ENCODE data around the gene TANGO2. TPM values are rescaled to one million over a fixed set of nuclear protein-coding genes. Genes with fewer than 3 reads are reported as not detected.

Gene TANGO2
- total RNA-seq, 1 experiment from 2014 or later = 33.5 TPM

- no peak for TF ChIP-seq CTCF (IDR thresholded peaks at IDR 0.05; ENCODE audit: unreplicated experiment)
- no peak for DNase-seq
- intact Hi-C loops (cut with micrococcal nuclease; ENCODE audit: unreplicated experiment) = loop anchor here (5.0 kb wide), 1 partner anchor 39 kb away; no protein-coding TSS in a partner anchor
- no peaks in the 10 kb centered on the region for H3K27me3 Mint-ChIP-seq (ENCODE audit: unreplicated experiment)
- no TSS peak for BruUV-seq (replicated peaks)
- peaks cover 55% of the 10 kb centered on the region for H3K36me3 Mint-ChIP-seq (ENCODE audit: insufficient read depth, unreplicated experiment)
- H3K4me1 Mint-ChIP-seq (ENCODE audit: low read depth, unreplicated experiment) = peaks cover under 1% of the 10 kb centered on the region
- H3K4me3 Mint-ChIP-seq (ENCODE audit: low read depth, unreplicated experiment) = no peak overlapping the region
- CTCF ChIA-PET = no interaction called here
- H3K9me3 Mint-ChIP-seq (ENCODE audit: low read depth, unreplicated experiment) = no peaks in the 10 kb centered on the region
- peak overlapping the region; percentile 40 for H3K27ac Mint-ChIP-seq (ENCODE audit: unreplicated experiment)
Observed at GRCh38 chr22:19972652-19973550, 48.0 kb upstream of the TANGO2 start.

GRCh38 chr22:19973551-19974267 is 47.2 kb upstream of the TANGO2 start:
- no peak for DNase-seq
- Mint-ChIP-seq H3K27me3 (ENCODE audit: unreplicated experiment) (no peaks in the 10 kb centered on the region), H3K9me3 (ENCODE audit: low read depth, unreplicated experiment) (no peaks in the 10 kb centered on the region), H3K4me3 (ENCODE audit: low read depth, unreplicated experiment) (no peak overlapping the region), H3K4me1 (ENCODE audit: low read depth, unreplicated experiment) (no peaks in the 10 kb centered on the region), H3K36me3 (ENCODE audit: insufficient read depth, unreplicated experiment) (peaks cover 52% of the 10 kb centered on the region), H3K27ac (ENCODE audit: unreplicated experiment) (no peak overlapping the region)
- no peak for TF ChIP-seq CTCF (IDR thresholded peaks at IDR 0.05; ENCODE audit: unreplicated experiment)
- intact Hi-C loops (cut with micrococcal nuclease; ENCODE audit: unreplicated experiment) = loop anchor here (5.0 kb wide), 1 partner anchor 39 kb away; no protein-coding TSS in a partner anchor
- BruUV-seq (replicated peaks) = no TSS peak
- CTCF ChIA-PET = no interaction called here

GRCh38 chr22:19974268-19974861 is 46.5 kb upstream of the TANGO2 start:
- DNase-seq = peak; percentile 28
- Mint-ChIP-seq H3K4me1 (ENCODE audit: low read depth, unreplicated experiment) (no peaks in the 10 kb centered on the region), H3K27ac (ENCODE audit: unreplicated experiment) (no peak overlapping the region), H3K4me3 (ENCODE audit: low read depth, unreplicated experiment) (no peak overlapping the region), H3K27me3 (ENCODE audit: unreplicated experiment) (no peaks in the 10 kb centered on the region), H3K36me3 (ENCODE audit: insufficient read depth, unreplicated experiment) (peaks cover 50% of the 10 kb centered on the region), H3K9me3 (ENCODE audit: low read depth, unreplicated experiment) (no peaks in the 10 kb centered on the region)
- intact Hi-C loops (cut with micrococcal nuclease; ENCODE audit: unreplicated experiment) = loop anchor here (5.0 kb wide), 1 partner anchor 38 kb away; no protein-coding TSS in a partner anchor
- no peak for TF ChIP-seq CTCF (IDR thresholded peaks at IDR 0.05; ENCODE audit: unreplicated experiment)
- CTCF ChIA-PET = interaction anchor here (1.7 kb wide), 1 partner anchor 12 kb away, joined by 4 read pairs; no protein-coding TSS in a partner anchor
- no TSS peak for BruUV-seq (replicated peaks)

GRCh38 chr22:19974935-19975706 is 45.8 kb upstream of the TANGO2 start:
- no TSS peak for BruUV-seq (replicated peaks)
- Mint-ChIP-seq H3K9me3 (ENCODE audit: low read depth, unreplicated experiment) (no peaks in the 10 kb centered on the region), H3K27me3 (ENCODE audit: unreplicated experiment) (no peaks in the 10 kb centered on the region), H3K27ac (ENCODE audit: unreplicated experiment) (peak overlapping the region; percentile 15), H3K4me1 (ENCODE audit: low read depth, unreplicated experiment) (no peaks in the 10 kb centered on the region), H3K4me3 (ENCODE audit: low read depth, unreplicated experiment) (no peak overlapping the region), H3K36me3 (ENCODE audit: insufficient read depth, unreplicated experiment) (peaks cover 42% of the 10 kb centered on the region)
- TF ChIP-seq CTCF (IDR thresholded peaks at IDR 0.05; ENCODE audit: unreplicated experiment) = no peak
- DNase-seq = no peak
- intact Hi-C loops (cut with micrococcal nuclease; ENCODE audit: unreplicated experiment) = loop anchor here (5.0 kb wide), 1 partner anchor 37 kb away; no protein-coding TSS in a partner anchor
- CTCF ChIA-PET = interaction anchor here (1.7 kb wide), 1 partner anchor 11 kb away, joined by 4 read pairs; no protein-coding TSS in a partner anchor

Measured in Calu3 (cell line).